Measurements from ENCODE around the gene TRIP4.
A peak's percentile ranks its signal among the peaks of the same experiment; 100 is the strongest.

TRIP4 gene

DNA sequence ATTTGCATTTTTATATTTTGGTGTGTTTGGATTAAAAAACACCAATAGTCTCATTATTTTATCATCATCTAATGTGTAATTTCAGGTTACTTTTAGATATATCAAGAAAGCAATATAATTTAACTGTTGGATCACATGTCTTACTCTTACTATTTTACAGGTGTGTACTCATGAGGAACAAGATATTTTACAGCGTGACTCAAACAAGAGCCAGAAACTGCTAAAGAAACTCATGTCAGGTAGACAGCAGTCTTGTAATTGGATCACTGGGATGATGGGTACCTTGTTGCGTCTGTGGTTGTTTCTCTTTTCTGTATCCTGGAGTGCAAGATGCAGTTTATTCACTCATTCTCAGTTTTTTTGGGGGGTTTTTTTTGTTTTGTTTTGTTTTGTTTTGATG is 12.9 kb downstream of the TRIP4 start:
- H3K4me1 Mint-ChIP-seq, result no peaks in the 10 kb centered on the region
- H3K4me3 Mint-ChIP-seq, result no peak overlapping the region
- CTCF ChIA-PET, result no interaction called here
- H3K9me3 Mint-ChIP-seq, result no peaks in the 10 kb centered on the region
- no peak overlapping the region for H3K27ac Mint-ChIP-seq
- no peak for DNase-seq
- H3K36me3 Mint-ChIP-seq, result peaks cover 41% of the 10 kb centered on the region
- H3K27me3 Mint-ChIP-seq, result no peaks in the 10 kb centered on the region

- H3K36me3 Mint-ChIP-seq, result peaks cover 49% of the 10 kb centered on the region
- no peaks in the 10 kb centered on the region for H3K9me3 Mint-ChIP-seq
- CTCF ChIA-PET, result no interaction called here
- no peak for DNase-seq
- H3K4me3 Mint-ChIP-seq, result no peak overlapping the region
- no peaks in the 10 kb centered on the region for H3K4me1 Mint-ChIP-seq
- H3K27ac Mint-ChIP-seq, result no peak overlapping the region
- H3K27me3 Mint-ChIP-seq, result no peaks in the 10 kb centered on the region
Observed at GRCh38 chr15:64412216-64412615, 24.6 kb downstream of the TRIP4 start.

DNA sequence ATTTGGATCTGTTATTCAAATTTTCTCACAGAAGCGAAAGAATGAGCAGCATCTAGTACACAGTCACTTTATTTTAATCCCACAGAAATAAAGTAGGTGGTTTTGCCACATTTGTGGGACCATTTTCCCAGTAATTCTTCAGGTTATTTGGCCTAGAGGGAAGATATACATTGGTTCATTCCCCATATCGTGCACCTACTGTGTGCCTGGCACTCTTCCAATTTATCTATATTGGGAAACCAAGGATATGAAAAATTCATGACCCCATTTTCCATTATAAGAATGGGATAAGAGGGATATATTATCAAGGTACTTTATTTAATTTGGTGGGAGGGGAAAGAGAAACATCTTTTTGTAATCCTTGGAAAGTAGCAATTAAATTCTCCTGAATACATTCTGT is 35.1 kb downstream of the TRIP4 start:
- H3K36me3 Mint-ChIP-seq, result peaks cover 40% of the 10 kb centered on the region
- H3K27me3 Mint-ChIP-seq, result no peaks in the 10 kb centered on the region
- no peak overlapping the region for H3K27ac Mint-ChIP-seq
- H3K4me3 Mint-ChIP-seq, result no peak overlapping the region
- H3K4me1 Mint-ChIP-seq, result peaks cover 19% of the 10 kb centered on the region
- no peak for DNase-seq
- no peaks in the 10 kb centered on the region for H3K9me3 Mint-ChIP-seq
- CTCF ChIA-PET, result no interaction called here

DNA sequence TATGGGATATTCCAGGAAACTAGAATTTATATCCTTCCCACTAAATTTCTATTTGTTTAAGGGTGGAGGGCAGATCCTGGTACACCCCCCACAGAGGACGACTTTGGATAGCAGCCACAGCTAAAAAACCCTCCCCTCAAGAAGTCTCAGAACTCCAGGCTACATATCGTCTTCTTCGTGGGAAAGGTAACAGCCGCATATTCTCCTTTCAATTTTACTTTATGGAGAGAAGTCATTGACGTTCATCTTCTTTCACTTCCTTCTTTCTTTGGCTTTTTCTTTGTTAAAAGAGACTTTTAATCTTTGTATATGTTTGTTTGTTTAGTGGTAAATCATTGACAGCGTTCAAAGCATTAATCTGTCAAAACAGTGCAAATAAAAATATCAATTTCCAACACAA is 36.3 kb downstream of the TRIP4 start:
- Mint-ChIP-seq H3K9me3 (no peaks in the 10 kb centered on the region), H3K36me3 (peaks cover 38% of the 10 kb centered on the region), H3K4me1 (peaks cover 28% of the 10 kb centered on the region), H3K27me3 (no peaks in the 10 kb centered on the region), H3K4me3 (no peak overlapping the region), H3K27ac (no peak overlapping the region)
- CTCF ChIA-PET, result interaction anchor here (0.9 kb wide), 2 partner anchors 107 to 255 kb away, joined by 3 read pairs; no protein-coding TSS in a partner anchor
- DNase-seq, result no peak

- H3K4me1 Mint-ChIP-seq, result peaks cover 38% of the 10 kb centered on the region
- CTCF ChIA-PET, result interaction anchor here (0.6 to 4.4 kb wide), 4 partner anchors 75 to 303 kb away, joined by 3 to 36 read pairs (median 4); no protein-coding TSS in a partner anchor
- no peak overlapping the region for H3K4me3 Mint-ChIP-seq
- no peak for DNase-seq
- H3K9me3 Mint-ChIP-seq, result no peaks in the 10 kb centered on the region
- peaks cover 41% of the 10 kb centered on the region for H3K36me3 Mint-ChIP-seq
- no peak overlapping the region for H3K27ac Mint-ChIP-seq
- no peaks in the 10 kb centered on the region for H3K27me3 Mint-ChIP-seq
Observed at GRCh38 chr15:64425221-64425620, 37.6 kb downstream of the TRIP4 start.

GRCh38 chr15:64426845-64427465 is 39.3 kb downstream of the TRIP4 start:
- Mint-ChIP-seq H3K4me1 (peaks cover 49% of the 10 kb centered on the region), H3K36me3 (peaks cover 42% of the 10 kb centered on the region), H3K4me3 (no peak overlapping the region), H3K9me3 (no peaks in the 10 kb centered on the region), H3K27ac (peak overlapping the region; percentile 17), H3K27me3 (no peaks in the 10 kb centered on the region)
- no peak for DNase-seq
- CTCF ChIA-PET, result interaction anchor here (0.6 to 4.4 kb wide), 23 partner anchors 16 to 301 kb away, joined by 3 to 36 read pairs (median 4); partner anchors contain the start of genes TRIP4 and ZNF609

- CTCF ChIA-PET, result interaction anchor here (4.4 kb wide), 1 partner anchor 223 kb away, joined by 36 read pairs; no protein-coding TSS in a partner anchor
- no peaks in the 10 kb centered on the region for H3K9me3 Mint-ChIP-seq
- peaks cover 35% of the 10 kb centered on the region for H3K36me3 Mint-ChIP-seq
- no peaks in the 10 kb centered on the region for H3K27me3 Mint-ChIP-seq
- peaks cover 54% of the 10 kb centered on the region for H3K4me1 Mint-ChIP-seq
- DNase-seq, result no peak
- peak overlapping the region; percentile 93 for H3K27ac Mint-ChIP-seq
- H3K4me3 Mint-ChIP-seq, result peak overlapping the region; percentile 53
Observed at GRCh38 chr15:64429448-64429847, 41.8 kb downstream of the TRIP4 start.

- DNase-seq, result peak; percentile 67
- Mint-ChIP-seq H3K4me1 (peaks cover 54% of the 10 kb centered on the region), H3K27me3 (no peaks in the 10 kb centered on the region), H3K4me3 (peak overlapping the region; percentile 53), H3K36me3 (peaks cover 31% of the 10 kb centered on the region), H3K9me3 (no peaks in the 10 kb centered on the region), H3K27ac (peak overlapping the region; percentile 93)
- CTCF ChIA-PET, result interaction anchor here (0.6 to 0.8 kb wide), 4 partner anchors 30 to 298 kb away, joined by 3 read pairs; partner anchors contain the start of gene ZNF609
Observed at GRCh38 chr15:64430000-64430735, 42.5 kb downstream of the TRIP4 start.

GRCh38 chr15:64437982-64438381 is 50.3 kb downstream of the TRIP4 start:
- Mint-ChIP-seq H3K9me3 (no peaks in the 10 kb centered on the region), H3K27me3 (no peaks in the 10 kb centered on the region), H3K27ac (peak overlapping the region; percentile 14), H3K4me3 (no peak overlapping the region), H3K4me1 (peaks cover 40% of the 10 kb centered on the region), H3K36me3 (peaks cover 29% of the 10 kb centered on the region)
- CTCF ChIA-PET, result interaction anchor here (0.7 kb wide), 1 partner anchor 10 kb away, joined by 3 read pairs; no protein-coding TSS in a partner anchor
- no peak for DNase-seq

DNA sequence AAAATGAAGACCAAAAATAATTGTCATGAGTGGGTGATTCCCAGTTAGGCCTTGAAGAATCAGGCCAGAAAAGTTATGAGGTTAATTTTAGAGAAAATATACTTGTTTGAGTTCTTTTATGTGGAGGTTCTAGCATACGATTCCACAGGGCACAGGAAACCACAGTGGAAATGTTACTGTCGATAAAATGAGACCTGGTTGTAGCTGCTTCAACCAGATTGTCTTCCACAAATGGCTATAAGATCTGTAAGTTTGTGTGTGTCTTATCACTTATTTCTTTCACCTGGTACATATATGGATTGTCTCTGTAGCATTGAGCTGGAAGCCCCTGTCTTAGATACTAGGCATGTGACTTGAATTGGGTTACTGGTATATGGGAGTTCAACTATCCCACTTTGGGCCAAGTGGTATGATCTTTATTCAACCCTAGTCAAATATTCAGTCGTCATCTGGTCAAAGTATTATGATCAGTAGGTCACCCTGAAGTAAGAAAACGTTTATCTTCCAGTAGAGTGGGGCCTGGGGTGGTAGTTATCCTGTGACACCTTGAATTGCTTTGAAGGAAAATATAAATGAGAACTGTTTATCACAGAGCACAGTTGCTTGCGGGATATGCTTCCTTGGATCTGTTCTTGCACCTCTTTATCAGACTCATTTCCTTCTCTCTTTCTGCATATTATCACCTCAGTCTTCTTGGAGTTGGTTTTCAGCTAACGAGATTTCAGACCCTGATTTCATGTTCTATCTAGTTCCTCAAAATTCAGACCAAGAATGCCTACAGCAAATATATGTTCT is 51.2 kb downstream of the TRIP4 start:
- Mint-ChIP-seq H3K4me3 (no peak overlapping the region), H3K4me1 (peaks cover 46% of the 10 kb centered on the region), H3K9me3 (no peaks in the 10 kb centered on the region), H3K27me3 (no peaks in the 10 kb centered on the region), H3K36me3 (peaks cover 28% of the 10 kb centered on the region), H3K27ac (peak overlapping the region; percentile 49)
- CTCF ChIA-PET, result interaction anchor here (0.7 kb wide), 1 partner anchor 9 kb away, joined by 3 read pairs; no protein-coding TSS in a partner anchor
- no peak for DNase-seq

DNA sequence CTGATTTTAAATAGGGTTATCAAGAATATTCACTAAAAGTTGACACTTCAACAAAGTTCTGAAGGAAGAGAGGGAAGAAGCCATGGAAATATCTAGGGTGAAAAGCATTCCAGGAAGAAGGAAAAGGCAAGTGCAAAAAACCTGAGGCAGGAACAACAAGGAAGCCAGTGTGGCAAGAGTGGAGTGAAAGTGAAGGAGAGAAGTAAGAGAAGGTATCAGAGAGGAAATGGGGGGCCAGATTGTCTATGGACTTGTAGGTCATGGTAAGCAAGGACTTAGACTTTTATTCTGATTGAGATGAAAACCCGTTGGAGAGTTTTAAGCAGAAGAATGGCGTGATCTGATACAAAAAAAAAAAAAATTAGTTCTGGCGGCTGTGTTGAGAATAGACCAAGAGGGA is 54.2 kb downstream of the TRIP4 start:
- Mint-ChIP-seq H3K36me3 (peaks cover 28% of the 10 kb centered on the region), H3K27ac (peak overlapping the region; percentile 55), H3K9me3 (no peaks in the 10 kb centered on the region), H3K4me3 (no peak overlapping the region), H3K4me1 (peaks cover 57% of the 10 kb centered on the region), H3K27me3 (no peaks in the 10 kb centered on the region)
- CTCF ChIA-PET, result no interaction called here
- no peak for DNase-seq

DNA sequence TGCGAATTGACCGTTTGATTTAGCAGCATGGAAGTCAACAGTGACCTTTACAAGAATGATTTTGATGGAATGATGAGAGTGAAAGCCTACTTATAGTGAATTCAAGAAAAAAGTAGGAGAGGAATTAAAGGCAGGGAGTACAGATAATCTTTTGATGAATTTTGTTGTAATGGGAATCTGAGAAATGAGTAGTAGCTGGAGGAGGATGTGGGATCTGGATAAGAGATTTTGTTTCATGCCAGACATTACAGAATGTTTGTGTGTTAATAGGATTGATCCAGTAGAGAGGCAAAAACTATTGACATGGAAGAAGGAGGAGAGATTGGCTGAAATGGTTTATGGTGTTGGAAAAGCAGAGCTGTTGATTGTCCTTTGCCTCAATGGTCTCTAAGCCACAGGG is 55.4 kb downstream of the TRIP4 start:
- H3K27ac Mint-ChIP-seq, result peak overlapping the region; percentile 82
- H3K4me3 Mint-ChIP-seq, result no peak overlapping the region
- H3K36me3 Mint-ChIP-seq, result peaks cover 32% of the 10 kb centered on the region
- peaks cover 61% of the 10 kb centered on the region for H3K4me1 Mint-ChIP-seq
- no peak for DNase-seq
- CTCF ChIA-PET, result interaction anchor here (0.6 kb wide), 1 partner anchor 15 kb away, joined by 3 read pairs; no protein-coding TSS in a partner anchor
- H3K9me3 Mint-ChIP-seq, result no peaks in the 10 kb centered on the region
- H3K27me3 Mint-ChIP-seq, result no peaks in the 10 kb centered on the region

GRCh38 chr15:64443747-64444621 is 56.3 kb downstream of the TRIP4 start:
- H3K9me3 Mint-ChIP-seq, result no peaks in the 10 kb centered on the region
- peaks cover 31% of the 10 kb centered on the region for H3K36me3 Mint-ChIP-seq
- H3K4me1 Mint-ChIP-seq, result peaks cover 58% of the 10 kb centered on the region
- no peaks in the 10 kb centered on the region for H3K27me3 Mint-ChIP-seq
- CTCF ChIA-PET, result no interaction called here
- no peak for DNase-seq
- H3K4me3 Mint-ChIP-seq, result peak overlapping the region; percentile 8
- peak overlapping the region; percentile 82 for H3K27ac Mint-ChIP-seq
